SK-N-SH treated with all-trans-retinoic acid at 6 μM for 48 hours (cell line): ENCODE data around the gene PLEKHG4B.
"Not testable (repeated sequence)": the region's sequence is repeated elsewhere in the genome, so short reads cannot be mapped to it uniquely, and the experiment has no call there.

Experiments used
- ARNTL ChIP-seq: fragments of 450-650 bp; formaldehyde crosslinking; IDR thresholded peaks from 2 replicates; pipeline ENCODE4 v1.5.0; 2020; ENCODE audit warnings: low read depth, mild to moderate bottlenecking, moderate library complexity, borderline replicate concordance
- BACH2 ChIP-seq: fragments of 250-450 bp; sonication (Bioruptor Pico); IDR thresholded peaks from 2 replicates; pipeline ENCODE4 v1.9.0; 2021; ENCODE audit warnings: mild to moderate bottlenecking, borderline replicate concordance
- CREB5 ChIP-seq: fragments of 250-450 bp; sonication (Bioruptor Pico); IDR thresholded peaks from 2 replicates; pipeline ENCODE4 v1.5.1; 2020; ENCODE audit warnings: low read depth, mild to moderate bottlenecking, moderate library complexity
- CSDC2 ChIP-seq: fragments of 250-450 bp; sonication (Bioruptor Pico); IDR thresholded peaks from 2 replicates; pipeline ENCODE4 v1.5.0; 2020; ENCODE audit warnings: mild to moderate bottlenecking, moderate library complexity
- ESRRG ChIP-seq: fragments of 250-450 bp; sonication (Bioruptor Pico); IDR thresholded peaks from 2 replicates; pipeline ENCODE4 v1.6.1; 2021; ENCODE audit warnings: mild to moderate bottlenecking
- GLIS3 ChIP-seq: fragments of 250-450 bp; sonication (Bioruptor Pico); IDR thresholded peaks from 2 replicates; pipeline ENCODE4 v1.5.0; 2020; ENCODE audit warnings: mild to moderate bottlenecking, moderate library complexity
- OSR1 ChIP-seq: fragments of 250-450 bp; sonication (Bioruptor Pico); IDR thresholded peaks from 2 replicates; pipeline ENCODE4 v1.8.0; 2022; ENCODE audit warnings: moderate library complexity, mild to moderate bottlenecking, inconsistent platforms
- PATZ1 ChIP-seq: fragments of 250-450 bp; sonication (Bioruptor Pico); IDR thresholded peaks from 2 replicates; pipeline ENCODE4 v1.8.0; 2020; ENCODE audit warnings: mild to moderate bottlenecking, moderate library complexity, borderline replicate concordance
- POU6F1 ChIP-seq: fragments of 250-450 bp; sonication (Bioruptor Pico); IDR thresholded peaks from 2 replicates; pipeline ENCODE4 v1.8.0; 2021; ENCODE audit warnings: low read depth, mild to moderate bottlenecking, moderate library complexity, borderline replicate concordance
- TOX ChIP-seq: fragments of 250-450 bp; sonication (Bioruptor Pico); IDR thresholded peaks from 2 replicates; pipeline ENCODE4 v1.8.0; 2021; ENCODE audit warnings: mild to moderate bottlenecking, moderate library complexity, borderline replicate concordance
- ZFP3 ChIP-seq: fragments of 250-450 bp; sonication (Bioruptor Pico); IDR thresholded peaks from 2 replicates; pipeline ENCODE4 v1.5.0; 2020; ENCODE audit warnings: mild to moderate bottlenecking, moderate library complexity
- ZFP30 ChIP-seq: fragments of 450-650 bp; formaldehyde crosslinking; IDR thresholded peaks from 2 replicates; pipeline ENCODE4 v1.5.0; 2022; ENCODE audit warnings: mild to moderate bottlenecking, moderate library complexity
- ZNF70 ChIP-seq: fragments of 450-650 bp; formaldehyde crosslinking; IDR thresholded peaks from 2 replicates; pipeline ENCODE4 v1.5.0; 2020; ENCODE audit warnings: mild to moderate bottlenecking, moderate library complexity

- not testable (repeated sequence) for TF ChIP-seq PATZ1 (CRISPR knock-in tag); GLIS3 (CRISPR knock-in tag); CREB5 (CRISPR knock-in tag); POU6F1 (CRISPR knock-in tag); ZFP30 (CRISPR knock-in tag); ZNF70 (CRISPR knock-in tag); TOX (CRISPR knock-in tag); ARNTL (CRISPR knock-in tag); CSDC2 (CRISPR knock-in tag); ZFP3; ESRRG (CRISPR knock-in tag); OSR1; BACH2 (CRISPR knock-in tag)
These were observed 125.8 kb downstream of the PLEKHG4B start, which contains the start of the genes CCDC127 and SDHA for GRCh38 chr5:217494-218456.
